K562 (cell line): Measurements from ENCODE around the gene SEC14L2. TPM values are rescaled to one million over a fixed set of nuclear protein-coding genes. Genes with fewer than 3 reads are reported as not detected.

Source experiments
- BHLHE40 ChIP-seq: IDR thresholded peaks from 2 replicates; pipeline ENCODE4 v1.6.1; 2011; ENCODE audit warnings: low read length, improper control_type of control experiment
- FOXK2 ChIP-seq, 2 experiments: fragments of 450-650 bp; IDR thresholded peaks in 1 of 2; conservative IDR thresholded peaks in 1 of 2; 2 replicates each; pipeline ENCODE4 v1.6.1; 2016; ENCODE audit warnings: low read depth in 2 of 2, mild to moderate bottlenecking in 1 of 2
- GABPA ChIP-seq: fragments of 200-800 bp; sonication (Bioruptor generic); conservative IDR thresholded peaks from 2 replicates; pipeline ENCODE4 v1.6.1; 2016; ENCODE audit warnings: low read depth, missing genetic modification characterization, missing compliant biosample characterization
- ILK ChIP-seq: fragments of 450-650 bp; IDR thresholded peaks from 2 replicates; pipeline ENCODE4 v1.6.1; 2016; ENCODE audit warnings: missing genetic modification characterization, low read depth, mild to moderate bottlenecking, missing compliant biosample characterization, moderate library complexity, borderline replicate concordance
- KLF16 ChIP-seq: IDR thresholded peaks from 2 replicates; pipeline ENCODE4 v1.6.1; 2016; ENCODE audit warnings: antibody characterized with exemption
- MXI1 ChIP-seq: IDR thresholded peaks from 2 replicates; pipeline ENCODE4 v1.6.1; 2011; ENCODE audit warnings: low read depth, mild to moderate bottlenecking, improper control_type of control experiment, low read length
- OTX1 ChIP-seq: fragments of 450-650 bp; formaldehyde crosslinking; IDR thresholded peaks from 2 replicates; pipeline ENCODE4 v1.4.0; 2022; ENCODE audit warnings: mild to moderate bottlenecking
- RREB1 ChIP-seq: fragments of 250-450 bp; sonication (Bioruptor Pico); IDR thresholded peaks from 2 replicates; pipeline ENCODE4 v1.4.0; 2020
- SIRT6 ChIP-seq: IDR thresholded peaks from one replicate; pipeline ENCODE4 v1.6.1; 2012; ENCODE audit warnings: low read depth, mild to moderate bottlenecking, control low read depth, inconsistent platforms, low read length, moderate library complexity
- STAT6 ChIP-seq: sonication (generic); formaldehyde crosslinking; IDR thresholded peaks from 2 replicates; pipeline ENCODE4 v1.8.1; 2023; ENCODE audit warnings: mild to moderate bottlenecking, missing genetic modification reagents
- TCF3 ChIP-seq: sonication (generic); formaldehyde crosslinking; IDR thresholded peaks from 2 replicates; pipeline ENCODE4 v1.4.0; 2020; ENCODE audit warnings: mild to moderate bottlenecking, missing genetic modification reagents
- YY1 ChIP-seq, 3 experiments: IDR thresholded peaks; 2 replicates each; pipeline ENCODE4 v1.6.1; 2011; ENCODE audit warnings: low read length in 2 of 3, mild to moderate bottlenecking in 2 of 3, moderate library complexity in 2 of 3, borderline replicate concordance in 1 of 3, control low read depth in 1 of 3, low read depth in 1 of 3; ENCODE audit not compliant: insufficient read depth in 3 of 3, insufficient replicate concordance in 2 of 3, control insufficient read depth in 1 of 3, insufficient read length in 1 of 3; ENCODE audit errors: extremely low read depth in 1 of 3
- ZNF124 ChIP-seq: sonication (generic); formaldehyde crosslinking; IDR thresholded peaks from 2 replicates; pipeline ENCODE4 v1.8.1; 2022; ENCODE audit warnings: missing genetic modification reagents
- ZNF280A ChIP-seq: fragments of 450-650 bp; IDR thresholded peaks from 2 replicates; pipeline ENCODE4 v1.6.1; 2018; ENCODE audit warnings: mild to moderate bottlenecking, low read depth; ENCODE audit not compliant: partially characterized antibody
- ZNF507 ChIP-seq: conservative IDR thresholded peaks from 2 replicates; pipeline ENCODE4 v1.6.1; 2017; ENCODE audit warnings: missing genetic modification characterization, missing compliant biosample characterization
- ZNF830 ChIP-seq: fragments of 250-450 bp; sonication (Bioruptor Pico); IDR thresholded peaks from 2 replicates; pipeline ENCODE4 v1.5.0; 2021; ENCODE audit warnings: mild to moderate bottlenecking
- polyA plus RNA-seq, 8 experiments: library from polyadenylated mRNA; depleted of rRNA in 4 of 8; stranded (reverse) in 5 of 8; unstranded in 3 of 8; fragments of >200 nt; fragmentation: Nextera tagmentation in 2 of 8; fragmentation: Illumina TruSeq in 1 of 8; extraction: Ambion mirVana in 2 of 8; extraction: Trizol in 1 of 8; gene quantifications; 2 replicates each; pipeline versions ENCODE4 v1.2.1 to v1.2.3, GENCODE V29; 2011 to 2014; ENCODE audit warnings: inconsistent platforms in 1 of 8, missing spikeins in 1 of 8
- total RNA-seq, 7 experiments: library from RNA; depleted of rRNA in 6 of 7; stranded (reverse); fragments of >200 nt in 6 of 7; fragmentation: Illumina TruSeq in 2 of 7; extraction: Trizol in 2 of 7; gene quantifications; 2 replicates each; pipeline versions ENCODE4 v1.2.1 to v1.2.3, GENCODE V29; 2011 to 2021; ENCODE audit warnings: low replicate concordance in 1 of 7

Gene SEC14L2
- total and polyA plus RNA-seq, 9 of the 15 experiments (the other 6 are each of a cell fraction or from before 2014, with no cell fraction given): 0.03 to 0.17 (median 0.10) TPM

GRCh38 chr22:30408388-30409102 lies 11.7 kb downstream of the SEC14L2 start (continued):
- TF ChIP-seq ZNF280A (no peak), YY1 (IDR thresholded peaks at IDR 0.05; ENCODE audit: borderline replicate concordance in 1 of 3, control insufficient read depth in 1 of 3, extremely low read depth in 1 of 3, insufficient read depth in 3 of 3, insufficient read length in 1 of 3, insufficient replicate concordance in 2 of 3, low read depth in 1 of 3, low read length in 2 of 3) (no peak), GABPA (no peak; the same call in 1 of the 2 replicates), SIRT6 (no peak), ILK (no peak), RREB1 (CRISPR knock-in tag) (no peak), ZNF830 (no peak), KLF16 (0 out of 2 replicates have a peak, but pooled peaks have one; percentile 25), BHLHE40 (peak; percentile 32; the same call in 1 of the 2 replicates), FOXK2 (conservative IDR thresholded peaks at IDR 0.05 in 1 of 2, IDR thresholded peaks at IDR 0.05 in 1 of 2; ENCODE audit: low read depth in 2 of 2) (no peak), MXI1 (no peak), OTX1 (no peak), ZNF507 (tag) (no peak), ZNF124 (CRISPR knock-in tag) (no peak), STAT6 (CRISPR knock-in tag) (no peak), TCF3 (CRISPR knock-in tag) (peak; percentile 38; the same call in 1 of the 2 replicates)
